Loucy (cell line): ENCODE data around the gene ALX3.

Source experiments
- H2AFZ ChIP-seq: fragments of 200-600 bp; sonication (generic); 2 replicates; pipeline ENCODE4 v1.6.0; 2016; ENCODE audit warnings: antibody characterized with exemption, mild to moderate bottlenecking, low read length, moderate library complexity
- H3F3A ChIP-seq: fragments of 200-600 bp; 2 replicates; pipeline ENCODE4 v1.6.0; 2016; ENCODE audit warnings: antibody characterized with exemption, low read depth, mild to moderate bottlenecking
- H3K27me3 ChIP-seq: fragments of 200-600 bp; sonication (generic); 2 replicates; pipeline ENCODE4 v1.6.1; 2014; ENCODE audit warnings: low read length, mild to moderate bottlenecking; ENCODE audit not compliant: insufficient read depth, poor library complexity, severe bottlenecking
- H3K36me3 ChIP-seq: fragments of 200-600 bp; sonication (generic); 2 replicates; pipeline ENCODE4 v1.6.1; 2016; ENCODE audit warnings: low read length; ENCODE audit not compliant: insufficient read depth
- H3K4me1 ChIP-seq: fragments of 200-600 bp; sonication (generic); 2 replicates; pipeline ENCODE4 v1.5.1; 2014; ENCODE audit warnings: low read length, mild to moderate bottlenecking; ENCODE audit not compliant: insufficient read depth, poor library complexity, severe bottlenecking
- H3K4me2 ChIP-seq: fragments of 200-600 bp; sonication (generic); 2 replicates; pipeline ENCODE4 v1.6.0; 2014; ENCODE audit warnings: antibody characterized with exemption, low read length, low read depth, mild to moderate bottlenecking; ENCODE audit not compliant: poor library complexity, severe bottlenecking
- H3K4me3 ChIP-seq: fragments of 200-600 bp; sonication (generic); 2 replicates; pipeline ENCODE4 v1.5.1; 2014; ENCODE audit warnings: low read length, mild to moderate bottlenecking, mixed read lengths; ENCODE audit not compliant: poor library complexity, severe bottlenecking
- H3K79me2 ChIP-seq: fragments of 200-600 bp; sonication (generic); 2 replicates; pipeline ENCODE4 v1.6.1; 2014; ENCODE audit warnings: low read length; ENCODE audit not compliant: insufficient read depth
- H3K9ac ChIP-seq: fragments of 200-600 bp; sonication (generic); 2 replicates; pipeline ENCODE4 v1.6.0; 2014; ENCODE audit warnings: mild to moderate bottlenecking, low read depth, low read length, moderate library complexity; ENCODE audit not compliant: poor library complexity, severe bottlenecking
- H3K9me2 ChIP-seq: fragments of 200-600 bp; sonication (generic); replicated peaks from 2 replicates; pipeline ENCODE4 v1.6.1; 2016; ENCODE audit warnings: low read depth, low read length, mixed read lengths
- H3K9me3 ChIP-seq: fragments of 200-600 bp; sonication (generic); 2 replicates; pipeline ENCODE4 v1.6.1; 2014; ENCODE audit warnings: mild to moderate bottlenecking, antibody characterized with exemption, low read length, low read depth; ENCODE audit not compliant: insufficient read depth
- H4K20me1 ChIP-seq: fragments of 200-600 bp; sonication (generic); 2 replicates; pipeline ENCODE4 v1.6.0; 2014; ENCODE audit warnings: antibody characterized with exemption, low read length, mild to moderate bottlenecking; ENCODE audit not compliant: insufficient read depth, poor library complexity, severe bottlenecking
- CTCF ChIP-seq: fragments of 200-600 bp; sonication (generic); conservative IDR thresholded peaks from 2 replicates; pipeline ENCODE4 v1.5.1; 2014; ENCODE audit warnings: mild to moderate bottlenecking, antibody characterized with exemption, low read length
- EZH2phosphoT487 ChIP-seq: fragments of 200-600 bp; IDR thresholded peaks from 2 replicates; pipeline ENCODE4 v1.6.1; 2018; ENCODE audit warnings: antibody characterized with exemption, mild to moderate bottlenecking, moderate library complexity, borderline replicate concordance

ALX3 gene

GRCh38 chr1:110021285-110021684 is 49.2 kb downstream of the ALX3 start:
- no peaks in the 10 kb centered on the region for H3K9me3 ChIP-seq
- H4K20me1 ChIP-seq: no peaks in the 10 kb centered on the region
- no peak overlapping the region for H3K4me2 ChIP-seq
- no peaks in the 10 kb centered on the region for H3K27me3 ChIP-seq
- H3F3A ChIP-seq: 0 out of 2 replicates have a peak, but pooled peaks cover 3% of the 10 kb centered on the region
- no peak overlapping the region for H3K4me3 ChIP-seq
- TF ChIP-seq EZH2phosphoT487 (no peak), CTCF (no peak)
- no peaks in the 10 kb centered on the region for H3K79me2 ChIP-seq
- no peak overlapping the region for H2AFZ ChIP-seq
- no peaks in the 10 kb centered on the region for H3K4me1 ChIP-seq
- H3K36me3 ChIP-seq: peaks cover 83% of the 10 kb centered on the region
- no peak overlapping the region for H3K9ac ChIP-seq
- no peaks in the 10 kb centered on the region for H3K9me2 ChIP-seq

- Histone ChIP-seq H3K79me2 (no peaks in the 10 kb centered on the region), H3F3A (0 out of 2 replicates have a peak, but pooled peaks cover 3% of the 10 kb centered on the region), H3K9me2 (no peaks in the 10 kb centered on the region), H3K27me3 (no peaks in the 10 kb centered on the region), H3K9me3 (no peaks in the 10 kb centered on the region), H4K20me1 (no peaks in the 10 kb centered on the region), H3K4me1 (no peaks in the 10 kb centered on the region), H2AFZ (no peak overlapping the region), H3K4me3 (no peak overlapping the region), H3K9ac (no peak overlapping the region), H3K4me2 (no peak overlapping the region), H3K36me3 (peaks cover 96% of the 10 kb centered on the region)
- TF ChIP-seq CTCF: no peak
- no peak for TF ChIP-seq EZH2phosphoT487
Measured at GRCh38 chr1:110019770-110020169, 50.7 kb downstream of the ALX3 start.

- Histone ChIP-seq H4K20me1 (no peaks in the 10 kb centered on the region), H2AFZ (no peak overlapping the region), H3K4me3 (no peak overlapping the region), H3K9me3 (no peaks in the 10 kb centered on the region), H3K27me3 (no peaks in the 10 kb centered on the region), H3K79me2 (no peaks in the 10 kb centered on the region), H3K9me2 (no peaks in the 10 kb centered on the region), H3K36me3 (peaks cover 96% of the 10 kb centered on the region), H3K4me1 (no peaks in the 10 kb centered on the region), H3F3A (0 out of 2 replicates have a peak, but pooled peaks cover 3% of the 10 kb centered on the region), H3K4me2 (no peak overlapping the region), H3K9ac (no peak overlapping the region)
- TF ChIP-seq EZH2phosphoT487: no peak
- no peak for TF ChIP-seq CTCF
Measured at GRCh38 chr1:110018396-110018795, 52.1 kb downstream of the ALX3 start.
